Progenitor cell of endocrine pancreas (in vitro differentiated cells): ENCODE measurements around the gene PYGM. TPM values are rescaled to one million over a fixed set of nuclear protein-coding genes. Genes with fewer than 3 reads are reported as not detected.
A peak's percentile ranks its signal among the peaks of the same experiment; 100 is the strongest.

Experiments
- DNase-seq: peaks from one replicate; pipeline ENCODE4 v3.0.0; 2021; ENCODE audit warnings: low spot score; ENCODE audit not compliant: unreplicated experiment
- H3K27ac Mint-ChIP-seq: 2 replicates; pipeline ENCODE4 v1.8.0; 2021; ENCODE audit warnings: mild to moderate bottlenecking, moderate library complexity, mixed read lengths
- H3K27me3 Mint-ChIP-seq: 2 replicates; pipeline ENCODE4 v1.8.0; 2021; ENCODE audit warnings: mixed read lengths
- H3K36me3 Mint-ChIP-seq: 2 replicates; pipeline ENCODE4 v1.8.0; 2022; ENCODE audit warnings: mixed read lengths; ENCODE audit not compliant: insufficient read depth
- H3K4me1 Mint-ChIP-seq: 2 replicates; pipeline ENCODE4 v1.8.0; 2021; ENCODE audit warnings: low read depth, mixed read lengths
- H3K4me3 Mint-ChIP-seq: 2 replicates; pipeline ENCODE4 v1.8.0; 2021; ENCODE audit warnings: low read depth, mild to moderate bottlenecking, moderate library complexity, mixed read lengths
- H3K9me3 Mint-ChIP-seq: 2 replicates; pipeline ENCODE4 v1.8.0; 2021; ENCODE audit warnings: low read depth, mixed read lengths
- CTCF ChIP-seq: fragments of 200-600 bp; sonication (generic); IDR thresholded peaks from one replicate; pipeline ENCODE4 v1.5.0; 2021; ENCODE audit warnings: antibody characterized with exemption, mild to moderate bottlenecking; ENCODE audit not compliant: unreplicated experiment
- total RNA-seq: library from RNA; stranded (reverse); gene quantifications from 2 replicates; pipeline ENCODE4 v1.2.1, GENCODE V29; 2021

The PYGM gene
- total RNA-seq, 1 donor from 2014 or later, result 1.6 TPM

- H3K4me3 Mint-ChIP-seq, result no peak overlapping the region
- no peaks in the 10 kb centered on the region for H3K9me3 Mint-ChIP-seq
- DNase-seq, result no peak
Measured at GRCh38 chr11:64746486-64746885, 13.3 kb downstream of the PYGM start.

GRCh38 chr11:64745521-64746328, 14.0 kb downstream of the PYGM start:
- Mint-ChIP-seq H3K27ac (no peak overlapping the region), H3K36me3 (peaks cover 2% of the 10 kb centered on the region), H3K27me3 (peaks cover 55% of the 10 kb centered on the region), H3K4me1 (peaks cover 8% of the 10 kb centered on the region), H3K9me3 (no peaks in the 10 kb centered on the region), H3K4me3 (peak overlapping the region; percentile 63)
- no peak for DNase-seq
- no peak for TF ChIP-seq CTCF

More at GRCh38 chr11:64746486-64746885, 13.3 kb downstream of the PYGM start:
- H3K36me3 Mint-ChIP-seq, result peaks cover 2% of the 10 kb centered on the region
- peaks cover 8% of the 10 kb centered on the region for H3K4me1 Mint-ChIP-seq
- H3K27me3 Mint-ChIP-seq, result peaks cover 47% of the 10 kb centered on the region
- H3K27ac Mint-ChIP-seq, result no peak overlapping the region
- TF ChIP-seq CTCF, result no peak

- H3K4me3 Mint-ChIP-seq, result peak overlapping the region; percentile 63
- peaks cover 60% of the 10 kb centered on the region for H3K27me3 Mint-ChIP-seq
- TF ChIP-seq CTCF, result no peak
- H3K27ac Mint-ChIP-seq, result no peak overlapping the region
- H3K9me3 Mint-ChIP-seq, result no peaks in the 10 kb centered on the region
- peaks cover 8% of the 10 kb centered on the region for H3K4me1 Mint-ChIP-seq
- peaks cover 2% of the 10 kb centered on the region for H3K36me3 Mint-ChIP-seq
- DNase-seq, result no peak
Measured at GRCh38 chr11:64745189-64745520, 14.6 kb downstream of the PYGM start.

- Mint-ChIP-seq H3K27me3 (peaks cover 63% of the 10 kb centered on the region), H3K27ac (no peak overlapping the region), H3K36me3 (no peaks in the 10 kb centered on the region), H3K4me3 (no peak overlapping the region), H3K9me3 (no peaks in the 10 kb centered on the region), H3K4me1 (peaks cover 8% of the 10 kb centered on the region)
- DNase-seq, result no peak
- no peak for TF ChIP-seq CTCF
Measured at GRCh38 chr11:64744544-64745188, 15.1 kb downstream of the PYGM start.

GRCh38 chr11:64743591-64744543, 15.9 kb downstream of the PYGM start, which contains the start of gene RASGRP2:
Gene RASGRP2 (minus strand): TSS chr11:64744142. CDS start chr11:64742866, 1,276 bp downstream.
- Mint-ChIP-seq H3K4me3 (peak within 1 kb of the TSS; percentile 41), H3K4me1 (peaks cover 8% of the 10 kb centered on the region), H3K36me3 (no peaks in the 10 kb centered on the region), H3K27ac (no peak within 1 kb of the TSS), H3K9me3 (no peaks in the 10 kb centered on the region), H3K27me3 (peaks cover 70% of the 10 kb centered on the region)
- TF ChIP-seq CTCF, result peak; percentile 53
- DNase-seq, result no peak
